GM23338 (cell line): ENCODE data around the gene PCDHB5. TPM values are rescaled to one million over a fixed set of nuclear protein-coding genes. Genes with fewer than 3 reads are reported as not detected.
A peak's percentile ranks its signal among the peaks of the same experiment; 100 is the strongest.
"Not testable (repeated sequence)": the region's sequence is repeated elsewhere in the genome, so short reads cannot be mapped to it uniquely, and the experiment has no call there.

Source experiments
- ATAC-seq: fragments of 200-7000 bp; cut with Tn5 transposase; 3 replicates; pipeline ENCODE4 v1.9.1; 2020
- DNase-seq: peaks from one replicate; pipeline ENCODE4 v3.0.0-alpha.2; 2015; ENCODE audit warnings: low spot score
- H2AFZ ChIP-seq: fragments of 200-600 bp; sonication (generic); 2 replicates; pipeline ENCODE4 v1.8.0; 2016; ENCODE audit warnings: antibody characterized with exemption, mild to moderate bottlenecking, moderate library complexity
- H3F3A ChIP-seq: fragments of 200-600 bp; sonication (generic); replicated peaks from 2 replicates; pipeline ENCODE4 v1.8.0; 2017; ENCODE audit warnings: antibody characterized with exemption, mixed run types, low read depth
- H3K27ac ChIP-seq: fragments of 200-600 bp; sonication (generic); 2 replicates; pipeline ENCODE4 v1.6.1; 2016; ENCODE audit warnings: low read depth
- H3K27me3 ChIP-seq: fragments of 200-600 bp; sonication (generic); 2 replicates; pipeline ENCODE4 v1.8.0; 2016; ENCODE audit warnings: mild to moderate bottlenecking, mixed run types, moderate library complexity; ENCODE audit not compliant: insufficient read depth
- H3K36me3 ChIP-seq: fragments of 200-600 bp; sonication (generic); 2 replicates; pipeline ENCODE4 v1.8.0; 2016; ENCODE audit warnings: mild to moderate bottlenecking; ENCODE audit not compliant: insufficient read depth
- H3K4me1 ChIP-seq: fragments of 200-600 bp; sonication (generic); 2 replicates; pipeline ENCODE4 v1.8.0; 2016; ENCODE audit warnings: mild to moderate bottlenecking, moderate library complexity; ENCODE audit not compliant: insufficient read depth
- H3K4me2 ChIP-seq: fragments of 200-600 bp; sonication (generic); 2 replicates; pipeline ENCODE4 v1.7.1; 2017; ENCODE audit warnings: mixed run types
- H3K4me3 ChIP-seq: fragments of 200-600 bp; sonication (generic); 2 replicates; pipeline ENCODE4 v1.6.1; 2016; ENCODE audit warnings: mixed run types
- H3K79me2 ChIP-seq: fragments of 200-600 bp; sonication (generic); replicated peaks from 2 replicates; pipeline ENCODE4 v1.8.0; 2017; ENCODE audit warnings: mild to moderate bottlenecking; ENCODE audit not compliant: insufficient read depth
- H3K9me2 ChIP-seq: fragments of 200-600 bp; sonication (generic); 2 replicates; pipeline ENCODE4 v1.8.0; 2017; ENCODE audit not compliant: insufficient read depth
- H4K20me1 ChIP-seq: fragments of 200-600 bp; sonication (generic); replicated peaks from 2 replicates; pipeline ENCODE4 v1.8.0; 2017; ENCODE audit warnings: mild to moderate bottlenecking; ENCODE audit not compliant: insufficient read depth
- H3K27ac Mint-ChIP-seq: 2 replicates; pipeline ENCODE4 v1.8.0; 2020; ENCODE audit warnings: inconsistent platforms, mild to moderate bottlenecking, moderate library complexity, mixed read lengths
- H3K27me3 Mint-ChIP-seq: 3 replicates; pipeline ENCODE4 v1.8.0; 2022; ENCODE audit warnings: low read depth, mild to moderate bottlenecking, moderate library complexity, mixed read lengths, inconsistent platforms; ENCODE audit not compliant: insufficient read depth, poor library complexity
- H3K36me3 Mint-ChIP-seq: 3 replicates; pipeline ENCODE4 v1.8.0; 2021; ENCODE audit warnings: low read depth, mild to moderate bottlenecking, inconsistent platforms, moderate library complexity, mixed read lengths
- H3K4me1 Mint-ChIP-seq: 3 replicates; pipeline ENCODE4 v1.8.0; 2020; ENCODE audit warnings: mild to moderate bottlenecking, inconsistent platforms, mixed read lengths
- H3K4me3 Mint-ChIP-seq: 3 replicates; pipeline ENCODE4 v1.8.0; 2021; ENCODE audit warnings: moderate library complexity, mild to moderate bottlenecking, inconsistent platforms, mixed read lengths
- H3K9me3 Mint-ChIP-seq: 3 replicates; pipeline ENCODE4 v1.8.0; 2020; ENCODE audit warnings: moderate library complexity, mild to moderate bottlenecking, inconsistent platforms, mixed read lengths
- ETS1 ChIP-seq: IDR thresholded peaks from 2 replicates; pipeline ENCODE4 v1.6.1; 2016; ENCODE audit warnings: antibody characterized with exemption
- EZH2 ChIP-seq: fragments of 200-600 bp; sonication (generic); IDR thresholded peaks from one replicate; pipeline ENCODE4 v1.8.0; 2017; ENCODE audit warnings: antibody characterized with exemption, mild to moderate bottlenecking, low read depth; ENCODE audit not compliant: unreplicated experiment
- NANOG ChIP-seq: IDR thresholded peaks from 2 replicates; pipeline ENCODE4 v1.6.1; 2016; ENCODE audit warnings: antibody characterized with exemption, borderline replicate concordance
- ZNF114 ChIP-seq: fragments of 250-450 bp; sonication (Bioruptor Pico); IDR thresholded peaks from 2 replicates; pipeline ENCODE4 v1.5.0; 2020; ENCODE audit warnings: mild to moderate bottlenecking, moderate library complexity
- ZNF331 ChIP-seq: fragments of 250-450 bp; sonication (Bioruptor Pico); IDR thresholded peaks from 2 replicates; pipeline ENCODE4 v1.5.0; 2020; ENCODE audit warnings: low read depth, mild to moderate bottlenecking, moderate library complexity
- ZNF462 ChIP-seq: fragments of 250-450 bp; sonication (Bioruptor Pico); IDR thresholded peaks from 2 replicates; pipeline ENCODE4 v1.5.0; 2020; ENCODE audit warnings: mild to moderate bottlenecking, moderate library complexity
- polyA plus RNA-seq: library from polyadenylated mRNA; unstranded; fragments of >200 nt; fragmentation: Nextera tagmentation; extraction: Ambion mirVana; gene quantifications from 2 replicates; pipeline ENCODE4 v1.2.1, GENCODE V29; 2016
- total RNA-seq: library from RNA; depleted of rRNA; stranded (reverse); fragments of >200 nt; shearing (Covaris generic); gene quantifications from 2 replicates; pipeline ENCODE4 v1.2.3, GENCODE V29; 2014
- TF ChIP-seq, protein P1 (sequence below), 2 experiments: fragments of 200-600 bp in 1 of 2; sonication (generic) in 1 of 2; conservative IDR thresholded peaks; 2 replicates each; pipeline versions ENCODE4 v1.5.1 to v1.6.1; 2016 to 2017; ENCODE audit warnings: antibody characterized with exemption in 2 of 2, low read depth in 2 of 2, mild to moderate bottlenecking in 2 of 2, moderate library complexity in 1 of 2

PCDHB5 gene
- total and polyA plus RNA-seq, 2 experiments from 2014 or later = 18.7 to 49.7 TPM

DNA sequence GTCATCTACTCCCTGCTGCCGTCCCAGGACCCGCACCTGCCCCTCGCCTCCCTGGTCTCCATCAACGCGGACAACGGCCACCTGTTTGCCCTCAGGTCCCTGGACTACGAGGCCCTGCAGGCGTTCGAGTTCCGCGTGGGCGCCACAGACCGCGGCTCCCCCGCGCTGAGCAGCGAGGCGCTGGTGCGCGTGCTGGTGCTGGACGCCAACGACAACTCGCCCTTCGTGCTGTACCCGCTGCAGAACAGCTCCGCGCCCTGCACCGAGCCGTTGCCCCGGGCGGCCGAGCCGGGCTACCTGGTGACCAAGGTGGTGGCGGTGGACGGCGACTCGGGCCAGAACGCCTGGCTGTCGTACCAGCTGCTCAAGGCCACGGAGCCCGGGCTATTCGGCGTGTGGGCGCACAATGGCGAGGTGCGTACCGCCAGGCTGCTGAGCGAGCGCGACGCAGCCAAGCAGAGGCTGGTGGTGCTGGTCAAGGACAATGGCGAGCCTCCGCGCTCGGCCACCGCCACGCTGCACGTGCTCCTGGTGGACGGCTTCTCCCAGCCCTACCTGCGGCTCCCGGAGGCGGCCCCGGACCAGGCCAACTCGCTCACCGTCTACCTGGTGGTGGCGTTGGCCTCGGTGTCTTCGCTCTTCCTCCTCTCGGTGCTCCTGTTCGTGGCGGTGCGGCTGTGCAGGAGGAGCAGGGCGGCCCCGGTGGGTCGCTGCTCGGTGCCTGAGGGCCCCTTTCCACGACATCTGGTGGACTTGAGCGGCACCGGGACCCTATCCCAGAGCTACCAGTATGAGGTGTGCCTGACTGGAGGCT, 39.5 kb downstream of the PCDHB5 start:
- H3K9me2 ChIP-seq, ATAC-seq, H4K20me1 ChIP-seq, H3K27me3 Mint-ChIP-seq, H3K4me3 ChIP-seq, H3K4me1 Mint-ChIP-seq, H3K27ac ChIP-seq, H3K36me3 Mint-ChIP-seq, H3K27me3 ChIP-seq, H3K79me2 ChIP-seq, H3F3A ChIP-seq, H3K4me1 ChIP-seq, H3K4me3 Mint-ChIP-seq, H3K36me3 ChIP-seq, H3K4me2 ChIP-seq, H3K27ac Mint-ChIP-seq: not testable (repeated sequence)
- DNase-seq = peak; percentile 34
- peak overlapping the region; percentile 33 for H2AFZ ChIP-seq
- TF ChIP-seq, protein P1, sequence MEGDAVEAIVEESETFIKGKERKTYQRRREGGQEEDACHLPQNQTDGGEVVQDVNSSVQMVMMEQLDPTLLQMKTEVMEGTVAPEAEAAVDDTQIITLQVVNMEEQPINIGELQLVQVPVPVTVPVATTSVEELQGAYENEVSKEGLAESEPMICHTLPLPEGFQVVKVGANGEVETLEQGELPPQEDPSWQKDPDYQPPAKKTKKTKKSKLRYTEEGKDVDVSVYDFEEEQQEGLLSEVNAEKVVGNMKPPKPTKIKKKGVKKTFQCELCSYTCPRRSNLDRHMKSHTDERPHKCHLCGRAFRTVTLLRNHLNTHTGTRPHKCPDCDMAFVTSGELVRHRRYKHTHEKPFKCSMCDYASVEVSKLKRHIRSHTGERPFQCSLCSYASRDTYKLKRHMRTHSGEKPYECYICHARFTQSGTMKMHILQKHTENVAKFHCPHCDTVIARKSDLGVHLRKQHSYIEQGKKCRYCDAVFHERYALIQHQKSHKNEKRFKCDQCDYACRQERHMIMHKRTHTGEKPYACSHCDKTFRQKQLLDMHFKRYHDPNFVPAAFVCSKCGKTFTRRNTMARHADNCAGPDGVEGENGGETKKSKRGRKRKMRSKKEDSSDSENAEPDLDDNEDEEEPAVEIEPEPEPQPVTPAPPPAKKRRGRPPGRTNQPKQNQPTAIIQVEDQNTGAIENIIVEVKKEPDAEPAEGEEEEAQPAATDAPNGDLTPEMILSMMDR (conservative IDR thresholded peaks at IDR 0.05; ENCODE audit: low read depth in 2 of 2) = 0 out of 4 replicates have a peak, but pooled peaks have one; percentile 4 to 18
- H3K9me3 Mint-ChIP-seq = peaks cover 19% of the 10 kb centered on the region

GRCh38 chr5:141175933-141176332, 40.9 kb downstream of the PCDHB5 start:
- H3K79me2 ChIP-seq = no peaks in the 10 kb centered on the region
- Mint-ChIP-seq H3K9me3 (peaks cover 19% of the 10 kb centered on the region), H3K27me3 (peaks cover 2% of the 10 kb centered on the region), H3K4me1 (no peaks in the 10 kb centered on the region; the same call in 2 of the 3 replicates), H3K36me3 (peaks cover 10% of the 10 kb centered on the region), H3K4me3 (no peak overlapping the region), H3K27ac (no peak overlapping the region)
- H3K4me2 ChIP-seq = no peak overlapping the region
- H2AFZ ChIP-seq = no peak overlapping the region
- DNase-seq = no peak
- H3K4me3 ChIP-seq = no peak overlapping the region
- H3K27me3 ChIP-seq = no peaks in the 10 kb centered on the region
- H4K20me1 ChIP-seq = no peaks in the 10 kb centered on the region
- no peaks in the 10 kb centered on the region for H3K4me1 ChIP-seq
- no peaks in the 10 kb centered on the region for H3F3A ChIP-seq
- no peak for ATAC-seq
- no peaks in the 10 kb centered on the region; the same call in 1 of the 2 replicates for H3K9me2 ChIP-seq
- H3K36me3 ChIP-seq = no peaks in the 10 kb centered on the region; the same call in 1 of the 2 replicates
- no peak overlapping the region for H3K27ac ChIP-seq
- TF ChIP-seq ZNF462 (CRISPR knock-in tag) (no peak), EZH2 (no peak), NANOG (no peak), ETS1 (no peak), ZNF331 (CRISPR knock-in tag) (no peak), ZNF114 (CRISPR knock-in tag) (no peak)
- TF ChIP-seq, protein P1 (conservative IDR thresholded peaks at IDR 0.05; ENCODE audit: low read depth in 2 of 2) = no peak
